Right lobe of liver (tissue), 4 donors: ENCODE measurements around the gene HDX.

Experiments
- CTCF ChIP-seq, 4 donors: fragments of 200-600 bp in 3 of 4; fragments of 450-650 bp in 1 of 4; IDR thresholded peaks; one replicate each; pipeline versions ENCODE4 v1.5.1 to v1.8.0; 2016 to 2022; ENCODE audit warnings: antibody characterized with exemption in 4 of 4, mild to moderate bottlenecking in 2 of 4
- POLR2A ChIP-seq: fragments of 450-650 bp; IDR thresholded peaks from one replicate; pipeline ENCODE4 v1.6.1; 2017; ENCODE audit warnings: antibody characterized with exemption, mild to moderate bottlenecking
- donor health status: DM: no; HTN: no; CAD: no.
- donor health status: DM: no; HTN: no; CAD: no.
- donor health status: DM: no; HTN: yes; CAD: no.

DNA sequence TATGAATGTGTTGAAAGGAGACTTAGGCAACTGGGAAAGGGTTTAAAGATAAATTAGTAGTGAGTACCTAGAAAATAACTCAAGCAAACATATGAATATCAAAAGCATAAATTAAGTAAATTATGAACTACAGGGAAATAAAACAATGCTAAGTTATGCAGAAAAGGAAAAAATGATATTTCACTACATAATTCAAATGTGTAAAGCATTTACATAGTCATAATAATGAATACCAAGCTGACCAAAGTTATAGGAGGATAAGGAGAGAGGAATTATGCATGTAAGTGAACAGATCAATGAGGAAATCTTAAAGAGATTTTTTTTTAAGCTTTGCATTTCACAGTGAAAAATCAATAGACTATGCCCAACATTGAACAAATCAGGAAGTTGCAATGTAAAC lies 145.0 kb downstream of the HDX start:
- TF ChIP-seq CTCF (IDR thresholded peaks at IDR 0.05) (no peak), POLR2A (no peak)
